ENCODE measurements around the gene WDR70. TPM values are rescaled to one million over a fixed set of nuclear protein-coding genes. Genes with fewer than 3 reads are reported as not detected.

The WDR70 gene
- total and polyA plus RNA-seq, 2 of the 8 experiments (the other 6 are each of a cell fraction or from before 2014, with no cell fraction given) = 10.6 to 37.4 TPM

GRCh38 chr5:37757980-37758582, 379.0 kb downstream of the WDR70 start:
- Histone ChIP-seq H4K20me1 (replicated peaks in 1 of 2; ENCODE audit: control insufficient read depth in 1 of 2, insufficient read depth in 2 of 2, low read length in 2 of 2) (no peaks in the 10 kb centered on the region), H2BK20ac (ENCODE audit: low read length) (no peak overlapping the region)
- TF ChIP-seq, protein P1, sequence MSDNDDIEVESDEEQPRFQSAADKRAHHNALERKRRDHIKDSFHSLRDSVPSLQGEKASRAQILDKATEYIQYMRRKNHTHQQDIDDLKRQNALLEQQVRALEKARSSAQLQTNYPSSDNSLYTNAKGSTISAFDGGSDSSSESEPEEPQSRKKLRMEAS (IDR thresholded peaks at IDR 0.05) = no peak
- no peak for TF ChIP-seq FOSL1 (IDR thresholded peaks at IDR 0.05; ENCODE audit: insufficient read depth, low read depth, low read length)
- TF ChIP-seq POU5F1 (IDR thresholded peaks at IDR 0.05; ENCODE audit: low read depth, low read length) = no peak
- TF ChIP-seq, protein P2, sequence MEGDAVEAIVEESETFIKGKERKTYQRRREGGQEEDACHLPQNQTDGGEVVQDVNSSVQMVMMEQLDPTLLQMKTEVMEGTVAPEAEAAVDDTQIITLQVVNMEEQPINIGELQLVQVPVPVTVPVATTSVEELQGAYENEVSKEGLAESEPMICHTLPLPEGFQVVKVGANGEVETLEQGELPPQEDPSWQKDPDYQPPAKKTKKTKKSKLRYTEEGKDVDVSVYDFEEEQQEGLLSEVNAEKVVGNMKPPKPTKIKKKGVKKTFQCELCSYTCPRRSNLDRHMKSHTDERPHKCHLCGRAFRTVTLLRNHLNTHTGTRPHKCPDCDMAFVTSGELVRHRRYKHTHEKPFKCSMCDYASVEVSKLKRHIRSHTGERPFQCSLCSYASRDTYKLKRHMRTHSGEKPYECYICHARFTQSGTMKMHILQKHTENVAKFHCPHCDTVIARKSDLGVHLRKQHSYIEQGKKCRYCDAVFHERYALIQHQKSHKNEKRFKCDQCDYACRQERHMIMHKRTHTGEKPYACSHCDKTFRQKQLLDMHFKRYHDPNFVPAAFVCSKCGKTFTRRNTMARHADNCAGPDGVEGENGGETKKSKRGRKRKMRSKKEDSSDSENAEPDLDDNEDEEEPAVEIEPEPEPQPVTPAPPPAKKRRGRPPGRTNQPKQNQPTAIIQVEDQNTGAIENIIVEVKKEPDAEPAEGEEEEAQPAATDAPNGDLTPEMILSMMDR (IDR thresholded peaks at IDR 0.05; ENCODE audit: control extremely low read depth in 1 of 3, insufficient read depth in 1 of 3, low read depth in 1 of 3, low read length in 3 of 3) = peak in 2 of 3 experiments; percentile 1 to 7; a peak in 2 of 4 replicates
- peak; percentile 12 to 17; a peak in 2 of 4 replicates for TF ChIP-seq RAD21 (IDR thresholded peaks at IDR 0.05 in 1 of 2, conservative IDR thresholded peaks at IDR 0.05 in 1 of 2; ENCODE audit: low read depth in 2 of 2, low read length in 2 of 2)
- TF ChIP-seq SRF (IDR thresholded peaks at IDR 0.05; ENCODE audit: low read depth, low read length) = no peak
- TF ChIP-seq TEAD4 (IDR thresholded peaks at IDR 0.05; ENCODE audit: low read depth, low read length) = no peak

More at GRCh38 chr5:37757980-37758582, 379.0 kb downstream of the WDR70 start:
- H2AK5ac ChIP-seq (ENCODE audit: low read depth, low read length) = no peak overlapping the region
- H3K27me3 ChIP-seq (replicated peaks in 1 of 4; ENCODE audit: control insufficient read depth in 3 of 4, extremely low read depth in 1 of 4, insufficient read depth in 3 of 4, low read length in 3 of 4) = no peaks in the 10 kb centered on the region
- no peak overlapping the region for H3K4me2 ChIP-seq (ENCODE audit: insufficient read depth in 1 of 2, low read depth in 2 of 2, low read length in 2 of 2)
- no peak overlapping the region for H2BK12ac ChIP-seq (ENCODE audit: low read depth, low read length)
- H3K18ac ChIP-seq (ENCODE audit: extremely low read depth, low read length) = no peak overlapping the region
- H3K36me3 ChIP-seq (ENCODE audit: control insufficient read depth in 2 of 4, insufficient read depth in 4 of 4, low read length in 3 of 4) = no peaks in the 10 kb centered on the region
- no peak overlapping the region for H2BK120ac ChIP-seq (replicated peaks; ENCODE audit: low read depth, low read length)
- no peak overlapping the region for H4K91ac ChIP-seq (replicated peaks; ENCODE audit: insufficient read length, low read length)
- no peak overlapping the region for H4K8ac ChIP-seq (ENCODE audit: extremely low read depth, insufficient read depth, low read length)
- ChIA-PET POLR2A (ENCODE audit: partially characterized antibody) (no interaction called here), CTCF (ENCODE audit: partially characterized antibody) (interaction anchor here (0.7 to 3.1 kb wide), 6 partner anchors 9 to 345 kb away, joined by 3 to 13 read pairs (median 4); no protein-coding TSS in a partner anchor)
- no peak overlapping the region for H3K4ac ChIP-seq (replicated peaks; ENCODE audit: insufficient read length, low read depth, low read length)
- DNase-seq (ENCODE audit: low read depth in 1 of 2, low spot score in 2 of 2) = no peak
- 94% methylated on average over 4 of the region's 4 CpGs; no CpG with 5 or more reads in 1 of the 2 experiments for WGBS, 2 experiments (ENCODE audit: extremely low coverage in 1 of 2, insufficient coverage in 1 of 2, insufficient read length in 1 of 2, insufficient replicate concordance in 2 of 2, low coverage in 1 of 2, low lambda C conversion rate in 2 of 2, missing lambda C conversion rate in 1 of 2)
- no peak overlapping the region for H4K5ac ChIP-seq (ENCODE audit: insufficient read length, low read depth, low read length)
- H3K9ac ChIP-seq (replicated peaks in 1 of 4; ENCODE audit: extremely low read depth in 1 of 4, low read depth in 3 of 4, low read length in 3 of 4) = no peak overlapping the region
- H3K4me3 ChIP-seq (ENCODE audit: extremely low read depth in 1 of 4, insufficient read depth in 2 of 4, low read depth in 3 of 4, low read length in 4 of 4) = no peak overlapping the region
- no peak overlapping the region for H2BK15ac ChIP-seq (ENCODE audit: low read length)
- no peak overlapping the region for H3K27ac ChIP-seq (ENCODE audit: low read depth, low read length)
- H3K23me2 ChIP-seq (ENCODE audit: low read depth, low read length) = no peaks in the 10 kb centered on the region
- H2AFZ ChIP-seq (ENCODE audit: low read length) = no peak overlapping the region
- H3K4me1 ChIP-seq (replicated peaks in 1 of 4; ENCODE audit: control insufficient read depth in 3 of 4, insufficient read depth in 4 of 4, low read length in 3 of 4) = no peaks in the 10 kb centered on the region
- H3K9me3 ChIP-seq (ENCODE audit: insufficient read depth in 2 of 2, low read depth in 1 of 2, low read length in 1 of 2) = no peaks in the 10 kb centered on the region
- H3K23ac ChIP-seq (ENCODE audit: insufficient read length) = no peak overlapping the region
- FAIRE-seq = no peak
- no peaks in the 10 kb centered on the region for H3K79me1 ChIP-seq (ENCODE audit: low read depth, low read length)
- no peak overlapping the region for H2BK5ac ChIP-seq (ENCODE audit: low read depth, low read length)
- no peaks in the 10 kb centered on the region for H3K79me2 ChIP-seq (ENCODE audit: control insufficient read depth in 1 of 2, insufficient read depth in 2 of 2, low read length in 2 of 2)
- H3K56ac ChIP-seq (replicated peaks; ENCODE audit: insufficient read length, low read depth, low read length) = no peak overlapping the region
- no peak overlapping the region for H3K14ac ChIP-seq (ENCODE audit: insufficient read length)
